PC-3 (cell line): ENCODE data around the gene C16orf46.

Experiments
- CTCF ChIP-seq: fragments of 300-600 bp; sonication (generic); conservative IDR thresholded peaks from 2 replicates; pipeline ENCODE4 v1.5.1; 2017; ENCODE audit warnings: antibody characterized with exemption, low read depth, mild to moderate bottlenecking, low read length
- EZH2 ChIP-seq: fragments of 300-600 bp; sonication (generic); IDR thresholded peaks from one replicate; pipeline ENCODE4 v1.6.1; 2017; ENCODE audit warnings: antibody characterized with exemption, mild to moderate bottlenecking, low read length; ENCODE audit not compliant: unreplicated experiment
- EZH2phosphoT487 ChIP-seq: fragments of 300-600 bp; sonication (generic); IDR thresholded peaks from 2 replicates; pipeline ENCODE4 v1.6.1; 2018; ENCODE audit warnings: mild to moderate bottlenecking, antibody characterized with exemption, low read length, borderline replicate concordance

GRCh38 chr16:81035975-81036750 lies 40.9 kb downstream of the C16orf46 start:
- no peak for TF ChIP-seq EZH2
- TF ChIP-seq CTCF = no peak
- no peak for TF ChIP-seq EZH2phosphoT487
